Ishikawa (cell line): Measurements from ENCODE around the gene SMAP1.

Experiments
- CEBPB ChIP-seq: IDR thresholded peaks from 2 replicates; pipeline ENCODE4 v1.6.1; 2012
- CREB1 ChIP-seq: IDR thresholded peaks from 2 replicates; pipeline ENCODE4 v1.6.1; 2012; ENCODE audit warnings: low read depth
- EGR1 ChIP-seq: IDR thresholded peaks from 2 replicates; pipeline ENCODE4 v1.6.1; 2012
- EP300 ChIP-seq: IDR thresholded peaks from 2 replicates; pipeline ENCODE4 v1.6.1; 2012; ENCODE audit warnings: borderline replicate concordance
- FOXM1 ChIP-seq: IDR thresholded peaks from 2 replicates; pipeline ENCODE4 v1.6.1; 2012; ENCODE audit warnings: low read depth, borderline replicate concordance
- MAX ChIP-seq: IDR thresholded peaks from 2 replicates; pipeline ENCODE4 v1.6.1; 2012
- NFIC ChIP-seq: IDR thresholded peaks from 2 replicates; pipeline ENCODE4 v1.6.1; 2012
- RAD21 ChIP-seq: IDR thresholded peaks from 2 replicates; pipeline ENCODE4 v1.6.1; 2012; ENCODE audit warnings: low read depth
- TAF1 ChIP-seq: IDR thresholded peaks from 2 replicates; pipeline ENCODE4 v1.6.1; 2012; ENCODE audit warnings: low read depth, mild to moderate bottlenecking
- TCF12 ChIP-seq: IDR thresholded peaks from 2 replicates; pipeline ENCODE4 v1.6.1; 2012; ENCODE audit warnings: low read depth
- TEAD4 ChIP-seq: IDR thresholded peaks from 2 replicates; pipeline ENCODE4 v1.6.1; 2012
- USF1 ChIP-seq: IDR thresholded peaks from 2 replicates; pipeline ENCODE4 v1.6.1; 2012
- YY1 ChIP-seq: IDR thresholded peaks from 2 replicates; pipeline ENCODE4 v1.6.1; 2012; ENCODE audit warnings: low read depth
- ZBTB7A ChIP-seq: IDR thresholded peaks from 2 replicates; pipeline ENCODE4 v1.6.1; 2012; ENCODE audit warnings: low read depth
- TF ChIP-seq, protein P1 (sequence below): IDR thresholded peaks from 2 replicates; pipeline ENCODE4 v1.6.1; 2012; ENCODE audit warnings: low read depth, mild to moderate bottlenecking

SMAP1 gene

GRCh38 chr6:70684794-70685493 lies 17.3 kb downstream of the SMAP1 start:
- TF ChIP-seq EP300 (no peak), NFIC (0 out of 2 replicates have a peak, but pooled peaks have one; percentile 13)

GRCh38 chr6:70685494-70686180 lies 18.0 kb downstream of the SMAP1 start:
- no peak for TF ChIP-seq MAX
- TF ChIP-seq NFIC = no peak
- no peak for TF ChIP-seq EGR1
- TF ChIP-seq TEAD4 = no peak

GRCh38 chr6:70686548-70687133 lies 19.0 kb downstream of the SMAP1 start:
- TF ChIP-seq RAD21 = peak; percentile 66
- no peak for TF ChIP-seq USF1

- TF ChIP-seq YY1 (no peak), RAD21 (no peak), TCF12 (no peak), ZBTB7A (no peak), CREB1 (no peak), TEAD4 (no peak)
- TF ChIP-seq, protein P1, sequence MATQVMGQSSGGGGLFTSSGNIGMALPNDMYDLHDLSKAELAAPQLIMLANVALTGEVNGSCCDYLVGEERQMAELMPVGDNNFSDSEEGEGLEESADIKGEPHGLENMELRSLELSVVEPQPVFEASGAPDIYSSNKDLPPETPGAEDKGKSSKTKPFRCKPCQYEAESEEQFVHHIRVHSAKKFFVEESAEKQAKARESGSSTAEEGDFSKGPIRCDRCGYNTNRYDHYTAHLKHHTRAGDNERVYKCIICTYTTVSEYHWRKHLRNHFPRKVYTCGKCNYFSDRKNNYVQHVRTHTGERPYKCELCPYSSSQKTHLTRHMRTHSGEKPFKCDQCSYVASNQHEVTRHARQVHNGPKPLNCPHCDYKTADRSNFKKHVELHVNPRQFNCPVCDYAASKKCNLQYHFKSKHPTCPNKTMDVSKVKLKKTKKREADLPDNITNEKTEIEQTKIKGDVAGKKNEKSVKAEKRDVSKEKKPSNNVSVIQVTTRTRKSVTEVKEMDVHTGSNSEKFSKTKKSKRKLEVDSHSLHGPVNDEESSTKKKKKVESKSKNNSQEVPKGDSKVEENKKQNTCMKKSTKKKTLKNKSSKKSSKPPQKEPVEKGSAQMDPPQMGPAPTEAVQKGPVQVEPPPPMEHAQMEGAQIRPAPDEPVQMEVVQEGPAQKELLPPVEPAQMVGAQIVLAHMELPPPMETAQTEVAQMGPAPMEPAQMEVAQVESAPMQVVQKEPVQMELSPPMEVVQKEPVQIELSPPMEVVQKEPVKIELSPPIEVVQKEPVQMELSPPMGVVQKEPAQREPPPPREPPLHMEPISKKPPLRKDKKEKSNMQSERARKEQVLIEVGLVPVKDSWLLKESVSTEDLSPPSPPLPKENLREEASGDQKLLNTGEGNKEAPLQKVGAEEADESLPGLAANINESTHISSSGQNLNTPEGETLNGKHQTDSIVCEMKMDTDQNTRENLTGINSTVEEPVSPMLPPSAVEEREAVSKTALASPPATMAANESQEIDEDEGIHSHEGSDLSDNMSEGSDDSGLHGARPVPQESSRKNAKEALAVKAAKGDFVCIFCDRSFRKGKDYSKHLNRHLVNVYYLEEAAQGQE = no peak
Measured at GRCh38 chr6:70693887-70694286, 26.2 kb downstream of the SMAP1 start.

DNA sequence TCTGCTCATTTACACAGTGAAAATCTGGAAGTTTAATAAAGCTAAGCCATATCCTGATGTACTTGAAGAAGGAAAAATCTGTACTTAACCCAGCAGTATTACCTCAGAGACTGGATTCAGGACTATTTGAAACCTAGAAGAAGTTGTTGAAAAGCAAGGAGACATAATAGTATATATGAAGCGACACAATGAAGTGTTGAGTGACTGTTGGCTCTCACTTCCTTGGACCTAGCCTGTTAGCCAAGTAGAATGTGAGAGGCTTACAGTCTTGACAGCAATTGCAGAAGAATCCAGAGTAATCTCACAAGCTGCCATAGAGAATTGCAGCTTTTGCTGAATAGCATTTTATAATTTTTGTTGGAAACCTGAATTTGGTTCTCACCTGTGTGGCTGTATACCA lies 26.7 kb downstream of the SMAP1 start:
- no peak for TF ChIP-seq CEBPB
- TF ChIP-seq NFIC = no peak
- TF ChIP-seq USF1 = no peak
- TF ChIP-seq MAX = no peak
- no peak for TF ChIP-seq EGR1
- TF ChIP-seq EP300 = no peak
- no peak for TF ChIP-seq TEAD4
- TF ChIP-seq RAD21 = no peak
- no peak for TF ChIP-seq ZBTB7A
- TF ChIP-seq TCF12 = no peak
- no peak for TF ChIP-seq FOXM1
- no peak for TF ChIP-seq YY1
- TF ChIP-seq TAF1 = no peak
- TF ChIP-seq, protein P1 = no peak
- TF ChIP-seq CREB1 = no peak

DNA sequence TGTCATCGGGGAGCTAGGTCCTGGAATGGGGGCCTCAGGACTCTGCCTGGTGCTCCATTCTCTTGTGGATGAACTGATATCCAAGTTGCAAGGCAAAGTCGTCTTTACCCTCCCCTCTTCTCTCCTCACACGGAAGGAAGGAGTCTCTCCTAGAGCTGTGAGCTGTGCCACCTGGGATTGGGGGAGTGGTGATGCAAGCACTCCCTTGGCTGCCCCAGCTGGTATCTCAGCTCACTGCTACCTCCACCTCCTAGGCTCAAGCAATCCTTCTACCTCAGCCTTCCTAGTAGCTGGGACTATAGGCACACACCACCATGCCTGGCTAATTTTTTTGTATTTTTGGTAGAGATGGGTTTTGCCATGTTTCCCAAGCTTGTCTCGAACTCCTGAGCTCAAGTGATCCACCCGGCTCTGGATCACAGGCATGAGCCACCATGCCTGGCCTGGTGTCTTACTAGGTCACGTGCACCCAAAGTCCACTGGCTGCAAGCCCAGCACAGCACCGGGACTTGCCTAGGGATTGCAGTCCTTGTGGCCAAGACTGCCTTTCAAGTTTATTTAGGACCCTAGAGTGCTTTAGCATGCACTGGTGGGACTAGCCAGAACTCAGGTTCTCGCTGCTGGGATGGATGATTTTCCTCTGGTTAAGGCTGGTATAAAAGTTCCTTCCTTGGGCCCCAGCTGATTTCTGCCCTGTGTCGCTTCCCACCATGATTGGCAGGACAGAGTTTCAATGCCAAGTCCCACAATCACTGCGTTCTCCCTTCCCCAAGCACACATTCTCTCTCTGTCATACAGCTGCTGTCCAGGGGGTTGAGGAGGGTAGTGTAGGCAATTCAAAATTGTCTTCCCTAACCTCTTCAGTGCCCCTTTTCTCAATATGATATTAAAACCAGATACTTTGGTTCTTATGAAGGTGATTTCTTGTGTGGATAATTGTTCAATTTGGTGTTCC lies 33.5 kb downstream of the SMAP1 start:
- TF ChIP-seq YY1 (no peak), ZBTB7A (no peak), TAF1 (no peak), FOXM1 (no peak), RAD21 (no peak), NFIC (no peak), EP300 (no peak), EGR1 (no peak)
